Prostate gland (tissue), 2 donors: ENCODE results near the gene GDF11.

Source experiments
- POLR2A ChIP-seq: fragments of 450-650 bp; IDR thresholded peaks from one replicate; pipeline ENCODE4 v1.6.1; 2016; ENCODE audit warnings: antibody characterized with exemption, mild to moderate bottlenecking
- POLR2AphosphoS5 ChIP-seq: sonication (generic); formaldehyde crosslinking; IDR thresholded peaks from one replicate; pipeline ENCODE4 v1.6.1; 2017; ENCODE audit warnings: antibody characterized with exemption
- TF ChIP-seq, protein P1 (sequence below), 4 experiments: fragments of 200-600 bp in 2 of 4; fragments of 450-650 bp in 2 of 4; sonication (generic) in 2 of 4; IDR thresholded peaks; 1 replicate in 3 of 4; 2 replicates in 1 of 4; pipeline ENCODE4 v1.5.1; 2016 to 2019; ENCODE audit warnings: antibody characterized with exemption in 4 of 4, mild to moderate bottlenecking in 2 of 4, moderate library complexity in 2 of 4

DNA sequence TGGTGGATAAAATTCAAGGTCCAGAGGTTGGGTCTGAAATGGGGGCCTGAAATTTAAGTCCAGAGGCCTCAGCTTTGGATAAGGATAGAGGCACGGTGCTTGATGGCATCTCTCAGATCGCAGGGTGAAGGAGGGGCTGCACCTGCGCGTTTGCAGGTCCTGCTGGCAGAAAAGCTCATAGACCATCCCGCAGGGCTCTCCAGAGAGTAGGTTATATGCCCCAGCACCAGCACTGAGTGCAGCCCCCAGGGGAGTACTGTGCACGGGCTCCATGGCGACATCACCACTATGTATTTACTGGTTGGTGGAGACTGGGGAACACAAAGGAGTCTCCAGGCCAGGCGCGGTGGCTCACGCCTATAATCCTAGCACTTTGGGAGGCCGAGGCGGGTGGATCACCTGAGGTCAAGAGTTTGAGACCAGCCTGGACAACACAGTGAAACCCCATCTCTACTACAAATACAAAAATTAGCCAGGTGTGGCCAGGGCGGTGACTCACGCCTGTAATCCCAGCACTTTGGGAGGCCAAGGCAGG is 9.8 kb upstream of the GDF11 start:
- TF ChIP-seq, protein P1, sequence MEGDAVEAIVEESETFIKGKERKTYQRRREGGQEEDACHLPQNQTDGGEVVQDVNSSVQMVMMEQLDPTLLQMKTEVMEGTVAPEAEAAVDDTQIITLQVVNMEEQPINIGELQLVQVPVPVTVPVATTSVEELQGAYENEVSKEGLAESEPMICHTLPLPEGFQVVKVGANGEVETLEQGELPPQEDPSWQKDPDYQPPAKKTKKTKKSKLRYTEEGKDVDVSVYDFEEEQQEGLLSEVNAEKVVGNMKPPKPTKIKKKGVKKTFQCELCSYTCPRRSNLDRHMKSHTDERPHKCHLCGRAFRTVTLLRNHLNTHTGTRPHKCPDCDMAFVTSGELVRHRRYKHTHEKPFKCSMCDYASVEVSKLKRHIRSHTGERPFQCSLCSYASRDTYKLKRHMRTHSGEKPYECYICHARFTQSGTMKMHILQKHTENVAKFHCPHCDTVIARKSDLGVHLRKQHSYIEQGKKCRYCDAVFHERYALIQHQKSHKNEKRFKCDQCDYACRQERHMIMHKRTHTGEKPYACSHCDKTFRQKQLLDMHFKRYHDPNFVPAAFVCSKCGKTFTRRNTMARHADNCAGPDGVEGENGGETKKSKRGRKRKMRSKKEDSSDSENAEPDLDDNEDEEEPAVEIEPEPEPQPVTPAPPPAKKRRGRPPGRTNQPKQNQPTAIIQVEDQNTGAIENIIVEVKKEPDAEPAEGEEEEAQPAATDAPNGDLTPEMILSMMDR (IDR thresholded peaks at IDR 0.05): no peak
- no peak for TF ChIP-seq POLR2A
- TF ChIP-seq POLR2AphosphoS5: no peak
